ENCODE data around the gene APLN. TPM values are rescaled to one million over a fixed set of nuclear protein-coding genes. Genes with fewer than 3 reads are reported as not detected.

Gene APLN
- polyA plus RNA-seq, 1 donor from 2014 or later = 0.38 TPM

DNA sequence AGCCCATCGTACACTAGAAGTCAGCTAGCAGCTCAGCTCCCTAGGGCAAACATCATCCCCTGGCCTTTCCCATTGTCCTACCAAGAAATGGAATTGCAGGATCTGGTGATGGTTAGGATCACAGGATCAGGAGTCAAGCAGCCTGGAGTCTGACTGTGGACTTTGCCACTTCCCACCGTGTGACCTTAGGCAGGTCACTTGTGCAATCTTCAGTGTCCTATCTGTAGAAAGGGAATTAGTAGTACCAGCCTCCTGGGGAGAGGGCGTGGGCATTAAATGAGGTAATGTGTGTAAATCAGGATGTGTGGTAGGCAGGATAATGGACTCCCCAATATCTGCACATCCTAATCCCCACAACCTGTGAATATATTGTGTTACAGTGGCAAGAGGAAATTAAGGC is 38.6 kb upstream of the APLN start:
- H3K9ac ChIP-seq (ENCODE audit: low read length) = no peak overlapping the region
- no peak for TF ChIP-seq SMC3 (conservative IDR thresholded peaks at IDR 0.05; ENCODE audit: poor library complexity)
- no peak for TF ChIP-seq POLR2AphosphoS5 (IDR thresholded peaks at IDR 0.05)
- no peak for TF ChIP-seq EZH2 (IDR thresholded peaks at IDR 0.05; ENCODE audit: borderline replicate concordance, insufficient read depth, low read length, poor library complexity, severe bottlenecking)
- TF ChIP-seq, protein P1, sequence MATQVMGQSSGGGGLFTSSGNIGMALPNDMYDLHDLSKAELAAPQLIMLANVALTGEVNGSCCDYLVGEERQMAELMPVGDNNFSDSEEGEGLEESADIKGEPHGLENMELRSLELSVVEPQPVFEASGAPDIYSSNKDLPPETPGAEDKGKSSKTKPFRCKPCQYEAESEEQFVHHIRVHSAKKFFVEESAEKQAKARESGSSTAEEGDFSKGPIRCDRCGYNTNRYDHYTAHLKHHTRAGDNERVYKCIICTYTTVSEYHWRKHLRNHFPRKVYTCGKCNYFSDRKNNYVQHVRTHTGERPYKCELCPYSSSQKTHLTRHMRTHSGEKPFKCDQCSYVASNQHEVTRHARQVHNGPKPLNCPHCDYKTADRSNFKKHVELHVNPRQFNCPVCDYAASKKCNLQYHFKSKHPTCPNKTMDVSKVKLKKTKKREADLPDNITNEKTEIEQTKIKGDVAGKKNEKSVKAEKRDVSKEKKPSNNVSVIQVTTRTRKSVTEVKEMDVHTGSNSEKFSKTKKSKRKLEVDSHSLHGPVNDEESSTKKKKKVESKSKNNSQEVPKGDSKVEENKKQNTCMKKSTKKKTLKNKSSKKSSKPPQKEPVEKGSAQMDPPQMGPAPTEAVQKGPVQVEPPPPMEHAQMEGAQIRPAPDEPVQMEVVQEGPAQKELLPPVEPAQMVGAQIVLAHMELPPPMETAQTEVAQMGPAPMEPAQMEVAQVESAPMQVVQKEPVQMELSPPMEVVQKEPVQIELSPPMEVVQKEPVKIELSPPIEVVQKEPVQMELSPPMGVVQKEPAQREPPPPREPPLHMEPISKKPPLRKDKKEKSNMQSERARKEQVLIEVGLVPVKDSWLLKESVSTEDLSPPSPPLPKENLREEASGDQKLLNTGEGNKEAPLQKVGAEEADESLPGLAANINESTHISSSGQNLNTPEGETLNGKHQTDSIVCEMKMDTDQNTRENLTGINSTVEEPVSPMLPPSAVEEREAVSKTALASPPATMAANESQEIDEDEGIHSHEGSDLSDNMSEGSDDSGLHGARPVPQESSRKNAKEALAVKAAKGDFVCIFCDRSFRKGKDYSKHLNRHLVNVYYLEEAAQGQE (IDR thresholded peaks at IDR 0.05; ENCODE audit: borderline replicate concordance) = no peak
- TF ChIP-seq TAF1 (IDR thresholded peaks at IDR 0.05; ENCODE audit: low read depth) = no peak
- TF ChIP-seq, protein P2, sequence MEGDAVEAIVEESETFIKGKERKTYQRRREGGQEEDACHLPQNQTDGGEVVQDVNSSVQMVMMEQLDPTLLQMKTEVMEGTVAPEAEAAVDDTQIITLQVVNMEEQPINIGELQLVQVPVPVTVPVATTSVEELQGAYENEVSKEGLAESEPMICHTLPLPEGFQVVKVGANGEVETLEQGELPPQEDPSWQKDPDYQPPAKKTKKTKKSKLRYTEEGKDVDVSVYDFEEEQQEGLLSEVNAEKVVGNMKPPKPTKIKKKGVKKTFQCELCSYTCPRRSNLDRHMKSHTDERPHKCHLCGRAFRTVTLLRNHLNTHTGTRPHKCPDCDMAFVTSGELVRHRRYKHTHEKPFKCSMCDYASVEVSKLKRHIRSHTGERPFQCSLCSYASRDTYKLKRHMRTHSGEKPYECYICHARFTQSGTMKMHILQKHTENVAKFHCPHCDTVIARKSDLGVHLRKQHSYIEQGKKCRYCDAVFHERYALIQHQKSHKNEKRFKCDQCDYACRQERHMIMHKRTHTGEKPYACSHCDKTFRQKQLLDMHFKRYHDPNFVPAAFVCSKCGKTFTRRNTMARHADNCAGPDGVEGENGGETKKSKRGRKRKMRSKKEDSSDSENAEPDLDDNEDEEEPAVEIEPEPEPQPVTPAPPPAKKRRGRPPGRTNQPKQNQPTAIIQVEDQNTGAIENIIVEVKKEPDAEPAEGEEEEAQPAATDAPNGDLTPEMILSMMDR (IDR thresholded peaks at IDR 0.05; ENCODE audit: poor library complexity, severe bottlenecking) = no peak
- TF ChIP-seq EP300 (conservative IDR thresholded peaks at IDR 0.05; ENCODE audit: poor library complexity, severe bottlenecking) = no peak
- TF ChIP-seq MXI1 (conservative IDR thresholded peaks at IDR 0.05; ENCODE audit: poor library complexity, severe bottlenecking) = no peak
- no peak for TF ChIP-seq RAD21 (conservative IDR thresholded peaks at IDR 0.05)
- H3K79me2 ChIP-seq (replicated peaks; ENCODE audit: insufficient read depth, low read length) = no peaks in the 10 kb centered on the region
- H3K4me3 ChIP-seq (ENCODE audit: low read length) = no peak overlapping the region
- H3K9me3 ChIP-seq (ENCODE audit: low read length) = no peaks in the 10 kb centered on the region
- no peaks in the 10 kb centered on the region for H3K36me3 ChIP-seq (ENCODE audit: insufficient read depth, low read length)
- no peak overlapping the region for H3K27ac ChIP-seq (ENCODE audit: low read length)
- H2AFZ ChIP-seq (ENCODE audit: low read depth, low read length) = no peak overlapping the region
- no peaks in the 10 kb centered on the region for H3K9me2 ChIP-seq (ENCODE audit: insufficient read depth, low read length)
- no peaks in the 10 kb centered on the region for H3K27me3 ChIP-seq (ENCODE audit: insufficient read depth, low read depth, low read length)
- H4K20me1 ChIP-seq (ENCODE audit: insufficient read depth) = no peaks in the 10 kb centered on the region
- H3F3A ChIP-seq (ENCODE audit: insufficient read depth, low read length, poor library complexity, severe bottlenecking) = no peaks in the 10 kb centered on the region
- H3K4me2 ChIP-seq (ENCODE audit: low read length) = no peak overlapping the region

DNA sequence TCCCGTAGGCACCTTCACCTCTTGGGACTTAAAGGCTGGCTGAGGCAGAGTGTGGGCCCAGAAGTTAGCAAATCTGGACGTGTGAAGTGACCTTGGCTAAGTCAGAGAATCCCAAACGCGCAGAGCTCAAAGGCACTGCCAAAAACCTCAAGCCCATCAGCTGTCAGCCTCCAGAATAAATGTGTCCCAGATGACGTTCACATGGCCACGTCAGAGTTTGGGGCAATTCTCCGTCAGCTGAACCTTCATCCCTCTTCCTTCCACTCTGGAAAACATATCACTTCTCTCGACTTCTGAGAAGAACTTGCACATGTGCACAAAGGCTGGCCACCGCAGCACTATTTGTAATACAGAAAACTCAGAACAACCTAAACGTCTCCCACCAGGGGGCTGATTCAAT is 35.7 kb upstream of the APLN start:
- H3K27ac ChIP-seq (ENCODE audit: low read length) = no peak overlapping the region
- no peaks in the 10 kb centered on the region for H4K20me1 ChIP-seq (ENCODE audit: insufficient read depth)
- no peak overlapping the region for H3K4me3 ChIP-seq (ENCODE audit: low read length)
- no peaks in the 10 kb centered on the region for H3F3A ChIP-seq (ENCODE audit: insufficient read depth, low read length, poor library complexity, severe bottlenecking)
- H3K27me3 ChIP-seq (ENCODE audit: insufficient read depth, low read depth, low read length) = no peaks in the 10 kb centered on the region
- no peak overlapping the region for H3K9ac ChIP-seq (ENCODE audit: low read length)
- H3K79me2 ChIP-seq (replicated peaks; ENCODE audit: insufficient read depth, low read length) = no peaks in the 10 kb centered on the region
- no peaks in the 10 kb centered on the region for H3K9me2 ChIP-seq (ENCODE audit: insufficient read depth, low read length)
- no peak overlapping the region for H3K4me2 ChIP-seq (ENCODE audit: low read length)
- H3K36me3 ChIP-seq (ENCODE audit: insufficient read depth, low read length) = no peaks in the 10 kb centered on the region
- TF ChIP-seq EZH2 (IDR thresholded peaks at IDR 0.05; ENCODE audit: borderline replicate concordance, insufficient read depth, low read length, poor library complexity, severe bottlenecking) (no peak), MXI1 (conservative IDR thresholded peaks at IDR 0.05; ENCODE audit: poor library complexity, severe bottlenecking) (no peak), EP300 (conservative IDR thresholded peaks at IDR 0.05; ENCODE audit: poor library complexity, severe bottlenecking) (no peak), RAD21 (conservative IDR thresholded peaks at IDR 0.05) (no peak), POLR2AphosphoS5 (IDR thresholded peaks at IDR 0.05) (no peak), TAF1 (IDR thresholded peaks at IDR 0.05; ENCODE audit: low read depth) (no peak), SMC3 (conservative IDR thresholded peaks at IDR 0.05; ENCODE audit: poor library complexity) (no peak)
- TF ChIP-seq, protein P2 (IDR thresholded peaks at IDR 0.05; ENCODE audit: poor library complexity, severe bottlenecking) = no peak
- TF ChIP-seq, protein P1 (IDR thresholded peaks at IDR 0.05; ENCODE audit: borderline replicate concordance) = no peak
- H3K9me3 ChIP-seq (ENCODE audit: low read length) = no peaks in the 10 kb centered on the region
- no peak overlapping the region for H2AFZ ChIP-seq (ENCODE audit: low read depth, low read length)

Data from neural cell (in vitro differentiated cells).